Neural cell (in vitro differentiated cells): ENCODE results near the gene TMEM269.

Experiments used
- CTCF ChIP-seq: fragments of 450-650 bp; IDR thresholded peaks from 2 replicates; pipeline ENCODE4 v1.5.1; 2014; ENCODE audit warnings: antibody characterized with exemption, mild to moderate bottlenecking, moderate library complexity; ENCODE audit not compliant: poor library complexity, severe bottlenecking
- EZH2 ChIP-seq: fragments of 200-600, 300-800 bp; shearing (Covaris generic), sonication (generic); IDR thresholded peaks from 2 replicates; pipeline ENCODE4 v1.6.1; 2014; ENCODE audit warnings: antibody characterized with exemption, low read length, borderline replicate concordance, mild to moderate bottlenecking; ENCODE audit not compliant: insufficient read depth, poor library complexity, severe bottlenecking
- REST ChIP-seq: IDR thresholded peaks from 2 replicates; pipeline ENCODE4 v1.6.1; 2012; ENCODE audit warnings: borderline replicate concordance

- TF ChIP-seq REST (no peak), CTCF (no peak), EZH2 (no peak)
These were observed 1.7 kb upstream of the TMEM269 start for GRCh38 chr1:42783092-42783491.
